HG02642 (cell line): Measurements from ENCODE around the gene F13A1.

Experiments
- ATAC-seq: cut with Tn5 transposase; IDR thresholded peaks from one replicate; pipeline ENCODE4 v1.9.1; 2021; ENCODE audit warnings: mild to moderate bottlenecking; ENCODE audit not compliant: unreplicated experiment, poor library complexity

Gene F13A1

DNA sequence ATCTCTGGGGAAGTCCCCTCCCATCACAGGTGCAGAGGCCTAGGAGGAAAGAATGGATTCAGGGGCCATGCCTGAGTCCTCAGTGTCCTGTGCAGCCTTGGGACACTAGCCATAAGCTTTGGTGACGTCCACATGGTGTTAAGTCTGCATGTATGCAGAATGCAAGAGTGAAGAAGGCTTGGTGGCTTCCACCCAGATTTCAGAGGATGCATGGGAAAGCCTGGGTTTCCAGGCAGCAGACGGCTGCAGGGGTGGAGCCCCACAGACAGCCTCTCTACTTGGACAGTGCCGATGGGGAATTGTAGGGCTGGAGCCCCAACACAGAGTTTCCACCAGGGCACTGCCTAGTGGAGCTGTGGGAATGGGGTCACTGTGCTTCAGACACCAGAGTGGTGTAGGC lies 196.7 kb downstream of the F13A1 start:
- ATAC-seq = no peak

GRCh38 chr6:6121943-6122342 lies 198.5 kb downstream of the F13A1 start:
- ATAC-seq = no peak

- ATAC-seq = no peak
Observed at GRCh38 chr6:6105472-6106036, 214.9 kb downstream of the F13A1 start.
